CD14-positive monocyte (primary cell): ENCODE data around the gene PHKA1. TPM values are rescaled to one million over a fixed set of nuclear protein-coding genes. Genes with fewer than 3 reads are reported as not detected.

Experiments
- DNase-seq, 3 donors: peaks; one replicate each; pipeline ENCODE4 v3.0.0-alpha.2; 2011 to 2022
- H2AFZ ChIP-seq: 2 replicates; pipeline ENCODE4 v1.6.0; 2012; ENCODE audit warnings: mild to moderate bottlenecking, low read depth, low read length, inconsistent platforms; ENCODE audit not compliant: insufficient read depth, poor library complexity, severe bottlenecking
- H3K27ac ChIP-seq, 2 donors: 1 replicate in 1 of 2; 2 replicates in 1 of 2; pipeline ENCODE4 v1.5.1; 2012 to 2013; ENCODE audit warnings: low read length in 2 of 2, control low read depth in 1 of 2, inconsistent platforms in 1 of 2, low read depth in 1 of 2, mild to moderate bottlenecking in 1 of 2
- H3K27me3 ChIP-seq, 2 donors: one replicate each; pipeline versions ENCODE4 v1.6.0 to v1.6.1; 2011 to 2013; ENCODE audit warnings: low read length in 2 of 2; ENCODE audit not compliant: control insufficient read depth in 2 of 2, insufficient read depth in 2 of 2
- H3K36me3 ChIP-seq, 2 donors: replicated peaks in 1 of 2; 1 replicate in 1 of 2; 2 replicates in 1 of 2; pipeline versions ENCODE4 v1.5.1 to v1.6.1; 2012 to 2013; ENCODE audit warnings: low read length in 2 of 2, control low read depth in 1 of 2, inconsistent platforms in 1 of 2, mild to moderate bottlenecking in 1 of 2; ENCODE audit not compliant: insufficient read depth in 2 of 2, control insufficient read depth in 1 of 2
- H3K4me1 ChIP-seq, 2 donors: 1 replicate in 1 of 2; 2 replicates in 1 of 2; pipeline versions ENCODE4 v1.5.1 to v1.6.1; 2012 to 2013; ENCODE audit warnings: low read length in 2 of 2, control low read depth in 1 of 2, inconsistent platforms in 1 of 2, mild to moderate bottlenecking in 1 of 2, moderate library complexity in 1 of 2; ENCODE audit not compliant: insufficient read depth in 2 of 2, control insufficient read depth in 1 of 2
- H3K4me2 ChIP-seq: replicated peaks from 2 replicates; pipeline ENCODE3; 2012; ENCODE audit warnings: low read length, moderate library complexity, mild to moderate bottlenecking; ENCODE audit not compliant: poor library complexity, severe bottlenecking; ENCODE audit errors: extremely low read depth
- H3K4me3 ChIP-seq, 3 experiments: fragments of 200-600 bp in 1 of 3; sonication (generic) in 1 of 3; replicated peaks in 1 of 3; 1 replicate in 2 of 3; 2 replicates in 1 of 3; pipeline ENCODE4 v1.5.1; 2011 to 2013; ENCODE audit warnings: low read length in 3 of 3, mild to moderate bottlenecking in 3 of 3, control low read depth in 2 of 3, low read depth in 2 of 3, inconsistent platforms in 1 of 3, moderate library complexity in 1 of 3
- H3K79me2 ChIP-seq: 2 replicates; pipeline ENCODE4 v1.6.0; 2012; ENCODE audit warnings: mild to moderate bottlenecking, control low read depth, inconsistent platforms, low read length, moderate library complexity; ENCODE audit not compliant: insufficient read depth
- H3K9ac ChIP-seq: 2 replicates; pipeline ENCODE4 v1.6.0; 2017; ENCODE audit warnings: low read length, mild to moderate bottlenecking; ENCODE audit not compliant: insufficient read depth, poor library complexity, severe bottlenecking
- H3K9me3 ChIP-seq, 2 donors: replicated peaks in 1 of 2; 1 replicate in 1 of 2; 2 replicates in 1 of 2; pipeline versions ENCODE4 v1.5.1 to v1.6.1; 2012 to 2013; ENCODE audit warnings: low read length in 2 of 2, control low read depth in 1 of 2; ENCODE audit not compliant: control insufficient read depth in 1 of 2, insufficient read depth in 1 of 2
- H4K20me1 ChIP-seq: 2 replicates; pipeline ENCODE4 v1.6.0; 2012; ENCODE audit warnings: mild to moderate bottlenecking, low read length, control low read depth, moderate library complexity; ENCODE audit not compliant: insufficient read depth
- H3K27ac Mint-ChIP-seq, 7 donors: one replicate each; pipeline ENCODE4 v1.8.0; 2020; ENCODE audit warnings: mild to moderate bottlenecking in 7 of 7, mixed read lengths in 7 of 7, moderate library complexity in 6 of 7, inconsistent platforms in 2 of 7
- H3K27me3 Mint-ChIP-seq, 3 donors: one replicate each; pipeline ENCODE4 v1.8.0; 2021 to 2022; ENCODE audit warnings: low read depth in 3 of 3, mild to moderate bottlenecking in 3 of 3, mixed read lengths in 3 of 3, moderate library complexity in 3 of 3, inconsistent platforms in 1 of 3
- H3K36me3 Mint-ChIP-seq, 2 donors: one replicate each; pipeline ENCODE4 v1.8.0; 2020; ENCODE audit warnings: mixed read lengths in 2 of 2, inconsistent platforms in 1 of 2, mild to moderate bottlenecking in 1 of 2
- H3K4me1 Mint-ChIP-seq: one replicate; pipeline ENCODE4 v1.8.0; 2020; ENCODE audit warnings: mild to moderate bottlenecking, mixed read lengths
- H3K4me3 Mint-ChIP-seq, 2 donors: one replicate each; pipeline ENCODE4 v1.8.0; 2020; ENCODE audit warnings: mild to moderate bottlenecking in 2 of 2, mixed read lengths in 2 of 2, moderate library complexity in 1 of 2
- H3K9me3 Mint-ChIP-seq, 7 donors: one replicate each; pipeline ENCODE4 v1.8.0; 2020 to 2022; ENCODE audit warnings: mixed read lengths in 7 of 7, mild to moderate bottlenecking in 6 of 7, moderate library complexity in 6 of 7, inconsistent platforms in 2 of 7
- CTCF ChIP-seq: fragments of 200-600 bp; IDR thresholded peaks from one replicate; pipeline ENCODE4 v1.8.0; 2022; ENCODE audit warnings: antibody characterized with exemption, mild to moderate bottlenecking
- WGBS: methylation state at CpG from one replicate; pipeline ENCODE4 v1.1.5; 2013; ENCODE audit warnings: missing lambda C conversion rate; ENCODE audit not compliant: insufficient coverage; 5-methylcytosine and 5-hydroxymethylcytosine counted together
- intact Hi-C, 2 donors: fragments of 100-400 bp; cut with micrococcal nuclease; formaldehyde crosslinking; loops; one replicate each; pipeline versions ENCODE4 v1.15.0 to v1.15.1; 2023
- polyA plus RNA-seq, 3 donors: library from polyadenylated mRNA; depleted of rRNA in 1 of 3; unstranded in 2 of 3; stranded (reverse) in 1 of 3; fragments of 300-500 nt in 2 of 3; fragments of >200 nt in 1 of 3; fragmentation: Illumina TruSeq in 2 of 3; gene quantifications; 1 replicate in 2 of 3; 2 replicates in 1 of 3; pipeline ENCODE4 v1.2.3, GENCODE V29; 2012 to 2021

Gene PHKA1
- polyA plus RNA-seq, 3 donors, result 0.01 TPM; not detected in 2

DNA sequence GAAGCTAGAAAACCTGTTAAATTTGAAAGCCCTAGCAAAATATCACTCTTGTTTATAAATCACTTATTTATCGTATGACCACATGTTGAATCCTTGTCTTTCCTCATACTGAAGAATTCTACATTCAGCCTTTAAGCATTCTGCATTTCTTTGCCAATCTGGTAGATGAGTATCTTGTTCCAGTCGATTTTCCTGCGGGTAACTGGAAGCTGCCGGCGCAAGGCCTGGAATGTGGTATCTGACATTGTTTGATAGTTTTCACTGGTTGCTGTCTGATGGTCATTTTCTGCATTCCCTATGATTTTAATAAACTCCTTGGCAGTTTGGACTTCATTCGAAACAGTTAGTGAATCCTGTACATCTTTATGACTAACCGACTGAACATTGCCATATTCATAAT is 13.7 kb upstream of the PHKA1 start:
- no peak overlapping the region for H3K4me3 ChIP-seq
- no peak overlapping the region for H2AFZ ChIP-seq
- no peak overlapping the region for H3K4me3 Mint-ChIP-seq
- H3K4me2 ChIP-seq, result no peak overlapping the region
- H3K4me1 ChIP-seq, result no peaks in the 10 kb centered on the region
- DNase-seq, result no peak
- no peaks in the 10 kb centered on the region for H4K20me1 ChIP-seq
- H3K9me3 Mint-ChIP-seq, result peaks cover 0 to 2% (median 0%) of the 10 kb centered on the region in 7 donors
- no peak overlapping the region for H3K9ac ChIP-seq
- H3K4me1 Mint-ChIP-seq, result no peaks in the 10 kb centered on the region
- no peak overlapping the region for H3K27ac Mint-ChIP-seq
- no peaks in the 10 kb centered on the region for H3K79me2 ChIP-seq
- peaks cover 1 to 5% (median 3%) of the 10 kb centered on the region in 3 donors for H3K27me3 Mint-ChIP-seq
- no CpG with 5 or more reads among the region's 7 CpGs for WGBS
- TF ChIP-seq CTCF, result no peak
- H3K9me3 ChIP-seq, result no peaks in the 10 kb centered on the region
- intact Hi-C loops, result no loop called here
- no peak overlapping the region for H3K27ac ChIP-seq
- peaks cover 0 to 2% of the 10 kb centered on the region in 2 donors for H3K27me3 ChIP-seq
- no peaks in the 10 kb centered on the region for H3K36me3 ChIP-seq
- H3K36me3 Mint-ChIP-seq, result no peaks in the 10 kb centered on the region

- no peak overlapping the region for H3K9ac ChIP-seq
- H3K27ac ChIP-seq, result no peak overlapping the region
- H3K27me3 Mint-ChIP-seq, result peaks cover 8 to 16% (median 10%) of the 10 kb centered on the region in 3 donors
- no peaks in the 10 kb centered on the region for H3K79me2 ChIP-seq
- H3K4me3 Mint-ChIP-seq, result no peak overlapping the region
- no peak overlapping the region for H3K4me2 ChIP-seq
- 100% methylated on average over 1 of the region's 5 CpGs for WGBS
- no peaks in the 10 kb centered on the region for H3K36me3 Mint-ChIP-seq
- H3K9me3 ChIP-seq, result no peaks in the 10 kb centered on the region
- peaks cover 12% of the 10 kb centered on the region for H3K4me1 Mint-ChIP-seq
- no peak overlapping the region for H3K4me3 ChIP-seq
- no peaks in the 10 kb centered on the region for H3K27me3 ChIP-seq
- peaks cover 0 to 7% (median 2%) of the 10 kb centered on the region in 7 donors for H3K9me3 Mint-ChIP-seq
- intact Hi-C loops, result no loop called here
- H2AFZ ChIP-seq, result no peak overlapping the region
- no peaks in the 10 kb centered on the region for H3K36me3 ChIP-seq
- H3K4me1 ChIP-seq, result peaks cover 0 to 2% of the 10 kb centered on the region in 2 donors
- no peak for TF ChIP-seq CTCF
- no peak for DNase-seq
- H3K27ac Mint-ChIP-seq, result no peak overlapping the region
- no peaks in the 10 kb centered on the region for H4K20me1 ChIP-seq
Observed at GRCh38 chrX:72716766-72717165, 2.7 kb upstream of the PHKA1 start.
